ENCODE results near the gene OAS1.

Gene OAS1

DNA sequence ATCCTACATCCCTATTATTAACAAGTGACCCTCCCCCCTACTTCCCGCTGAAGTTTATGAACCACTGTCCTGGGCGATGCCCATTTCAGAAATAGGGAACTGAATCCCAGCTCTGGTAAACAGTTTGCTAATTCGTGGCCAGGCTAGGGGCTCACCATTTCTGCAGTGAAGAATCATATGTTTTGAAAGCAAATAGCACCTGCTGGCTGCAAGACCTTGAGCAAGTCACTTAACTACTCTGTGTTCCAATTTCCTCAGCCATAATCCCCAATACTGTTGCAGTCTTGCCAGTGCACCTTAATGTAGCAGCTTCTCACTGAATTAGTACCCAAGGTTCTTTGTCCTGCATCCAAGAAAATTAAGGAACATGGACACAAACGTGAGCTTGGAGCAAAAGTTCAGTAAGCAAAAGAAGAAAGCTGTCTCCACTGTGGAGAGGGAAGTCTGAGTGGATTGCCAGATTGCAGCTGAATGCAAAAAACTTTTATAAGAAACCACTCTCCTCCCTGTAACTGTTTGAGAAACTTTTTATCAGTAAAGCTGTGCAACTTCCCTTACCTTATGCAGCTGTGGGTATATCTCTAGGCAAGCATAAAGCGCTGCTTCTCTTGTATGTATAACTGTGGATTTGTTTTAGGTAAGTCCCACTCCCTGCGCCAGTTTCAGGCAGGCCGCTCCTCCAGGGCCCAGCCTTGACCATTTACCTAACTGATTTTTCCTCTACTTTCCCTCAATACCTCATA, 824 bp downstream of the OAS1 start:
- H3K4me1 ChIP-seq (ENCODE audit: control insufficient read depth, insufficient read depth, low read length) = no peaks in the 10 kb centered on the region

DNA sequence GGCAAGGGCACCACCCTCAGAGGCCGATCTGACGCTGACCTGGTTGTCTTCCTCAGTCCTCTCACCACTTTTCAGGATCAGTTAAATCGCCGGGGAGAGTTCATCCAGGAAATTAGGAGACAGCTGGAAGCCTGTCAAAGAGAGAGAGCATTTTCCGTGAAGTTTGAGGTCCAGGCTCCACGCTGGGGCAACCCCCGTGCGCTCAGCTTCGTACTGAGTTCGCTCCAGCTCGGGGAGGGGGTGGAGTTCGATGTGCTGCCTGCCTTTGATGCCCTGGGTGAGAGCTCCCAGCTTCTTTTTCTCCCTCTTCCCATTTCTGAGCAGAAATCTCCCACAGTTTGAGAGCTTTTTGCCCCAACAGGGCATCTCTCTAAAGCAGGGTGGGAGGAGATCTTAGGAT, 1.8 kb downstream of the OAS1 start:
- POLR2A ChIA-PET = no interaction called here
- Histone ChIP-seq H3K27ac (ENCODE audit: extremely low read depth, low read depth, low read length) (no peak overlapping the region), H3K9me3 (ENCODE audit: control insufficient read depth, insufficient read depth, low read depth, low read length) (no peaks in the 10 kb centered on the region; the same call in 1 of the 2 replicates), H3K4me3 (ENCODE audit: low read depth, low read length) (no peak overlapping the region), H3K4me1 (ENCODE audit: control insufficient read depth, insufficient read depth, low read length) (no peaks in the 10 kb centered on the region), H3K36me3 (ENCODE audit: control insufficient read depth in 2 of 2, insufficient read depth in 1 of 2, low read length in 2 of 2) (no peaks in the 10 kb centered on the region)
- TF ChIP-seq SCRT2 (tag by site-specific recombination; IDR thresholded peaks at IDR 0.05) = no peak
- CTCF ChIA-PET = no interaction called here

More for the DNA sequence above, 824 bp downstream of the OAS1 start:
- ChIA-PET POLR2A (no interaction called here), CTCF (interaction anchor here (0.6 to 1.8 kb wide), 2 partner anchors 86 to 1555 kb away, joined by 3 to 7 read pairs; no protein-coding TSS in a partner anchor)
- H3K4me3 ChIP-seq (ENCODE audit: low read depth, low read length) = no peak overlapping the region
- TF ChIP-seq ZNF202 (tag by site-specific recombination; IDR thresholded peaks at IDR 0.05; ENCODE audit: borderline replicate concordance) (no peak), ZNF138 (tag by site-specific recombination; IDR thresholded peaks at IDR 0.05; ENCODE audit: borderline replicate concordance) (no peak), MEIS1 (CRISPR knock-in tag; IDR thresholded peaks at IDR 0.05; ENCODE audit: borderline replicate concordance) (no peak), GLIS1 (tag by site-specific recombination; IDR thresholded peaks at IDR 0.05) (no peak)
- TF ChIP-seq, protein P1, sequence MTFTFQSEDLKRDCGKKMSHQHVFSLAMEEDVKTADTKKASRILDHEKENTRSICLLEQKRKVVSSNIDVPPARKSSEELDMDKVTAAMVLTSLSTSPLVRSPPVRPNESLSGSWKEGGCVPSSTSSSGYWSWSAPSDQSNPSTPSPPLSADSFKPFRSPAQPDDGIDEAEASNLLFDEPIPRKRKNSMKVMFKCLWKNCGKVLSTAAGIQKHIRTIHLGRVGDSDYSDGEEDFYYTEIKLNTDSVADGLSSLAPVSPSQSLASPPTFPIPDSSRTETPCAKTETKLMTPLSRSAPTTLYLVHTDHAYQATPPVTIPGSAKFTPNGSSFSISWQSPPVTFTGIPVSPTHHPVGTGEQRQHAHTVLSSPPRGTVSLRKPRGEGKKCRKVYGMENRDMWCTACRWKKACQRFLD (tag by site-specific recombination; IDR thresholded peaks at IDR 0.05) = no peak
- TF ChIP-seq, protein P2, sequence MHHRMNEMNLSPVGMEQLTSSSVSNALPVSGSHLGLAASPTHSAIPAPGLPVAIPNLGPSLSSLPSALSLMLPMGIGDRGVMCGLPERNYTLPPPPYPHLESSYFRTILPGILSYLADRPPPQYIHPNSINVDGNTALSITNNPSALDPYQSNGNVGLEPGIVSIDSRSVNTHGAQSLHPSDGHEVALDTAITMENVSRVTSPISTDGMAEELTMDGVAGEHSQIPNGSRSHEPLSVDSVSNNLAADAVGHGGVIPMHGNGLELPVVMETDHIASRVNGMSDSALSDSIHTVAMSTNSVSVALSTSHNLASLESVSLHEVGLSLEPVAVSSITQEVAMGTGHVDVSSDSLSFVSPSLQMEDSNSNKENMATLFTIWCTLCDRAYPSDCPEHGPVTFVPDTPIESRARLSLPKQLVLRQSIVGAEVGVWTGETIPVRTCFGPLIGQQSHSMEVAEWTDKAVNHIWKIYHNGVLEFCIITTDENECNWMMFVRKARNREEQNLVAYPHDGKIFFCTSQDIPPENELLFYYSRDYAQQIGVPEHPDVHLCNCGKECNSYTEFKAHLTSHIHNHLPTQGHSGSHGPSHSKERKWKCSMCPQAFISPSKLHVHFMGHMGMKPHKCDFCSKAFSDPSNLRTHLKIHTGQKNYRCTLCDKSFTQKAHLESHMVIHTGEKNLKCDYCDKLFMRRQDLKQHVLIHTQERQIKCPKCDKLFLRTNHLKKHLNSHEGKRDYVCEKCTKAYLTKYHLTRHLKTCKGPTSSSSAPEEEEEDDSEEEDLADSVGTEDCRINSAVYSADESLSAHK (tag by site-specific recombination; IDR thresholded peaks at IDR 0.05) = no peak
- TF ChIP-seq, protein P3, sequence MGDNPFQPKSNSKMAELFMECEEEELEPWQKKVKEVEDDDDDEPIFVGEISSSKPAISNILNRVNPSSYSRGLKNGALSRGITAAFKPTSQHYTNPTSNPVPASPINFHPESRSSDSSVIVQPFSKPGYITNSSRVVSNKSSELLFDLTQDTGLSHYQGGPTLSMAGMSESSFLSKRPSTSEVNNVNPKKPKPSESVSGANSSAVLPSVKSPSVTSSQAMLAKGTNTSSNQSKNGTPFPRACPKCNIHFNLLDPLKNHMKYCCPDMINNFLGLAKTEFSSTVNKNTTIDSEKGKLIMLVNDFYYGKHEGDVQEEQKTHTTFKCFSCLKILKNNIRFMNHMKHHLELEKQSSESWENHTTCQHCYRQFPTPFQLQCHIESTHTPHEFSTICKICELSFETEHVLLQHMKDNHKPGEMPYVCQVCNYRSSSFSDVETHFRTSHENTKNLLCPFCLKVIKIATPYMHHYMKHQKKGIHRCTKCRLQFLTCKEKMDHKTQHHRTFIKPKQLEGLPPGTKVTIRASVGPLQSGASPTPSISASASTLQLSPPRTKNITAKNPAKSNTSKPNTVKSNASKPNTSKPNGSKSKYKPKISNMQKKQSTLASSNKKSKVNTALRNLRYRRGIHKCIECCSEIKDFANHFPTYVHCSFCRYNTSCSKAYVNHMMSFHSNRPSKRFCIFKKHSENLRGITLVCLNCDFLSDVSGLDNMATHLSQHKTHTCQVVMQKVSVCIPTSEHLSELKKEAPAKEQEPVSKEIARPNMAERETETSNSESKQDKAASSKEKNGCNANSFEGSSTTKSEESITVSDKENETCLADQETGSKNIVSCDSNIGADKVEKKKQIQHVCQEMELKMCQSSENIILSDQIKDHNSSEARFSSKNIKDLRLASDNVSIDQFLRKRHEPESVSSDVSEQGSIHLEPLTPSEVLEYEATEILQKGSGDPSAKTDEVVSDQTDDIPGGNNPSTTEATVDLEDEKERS (tag by site-specific recombination; IDR thresholded peaks at IDR 0.05) = no peak
- H3K27ac ChIP-seq (ENCODE audit: extremely low read depth, low read depth, low read length) = no peak overlapping the region
- no peaks in the 10 kb centered on the region for H3K36me3 ChIP-seq (ENCODE audit: control insufficient read depth in 2 of 2, insufficient read depth in 1 of 2, low read length in 2 of 2)
- H3K9me3 ChIP-seq (ENCODE audit: control insufficient read depth, insufficient read depth, low read depth, low read length) = no peaks in the 10 kb centered on the region; the same call in 1 of the 2 replicates

DNA sequence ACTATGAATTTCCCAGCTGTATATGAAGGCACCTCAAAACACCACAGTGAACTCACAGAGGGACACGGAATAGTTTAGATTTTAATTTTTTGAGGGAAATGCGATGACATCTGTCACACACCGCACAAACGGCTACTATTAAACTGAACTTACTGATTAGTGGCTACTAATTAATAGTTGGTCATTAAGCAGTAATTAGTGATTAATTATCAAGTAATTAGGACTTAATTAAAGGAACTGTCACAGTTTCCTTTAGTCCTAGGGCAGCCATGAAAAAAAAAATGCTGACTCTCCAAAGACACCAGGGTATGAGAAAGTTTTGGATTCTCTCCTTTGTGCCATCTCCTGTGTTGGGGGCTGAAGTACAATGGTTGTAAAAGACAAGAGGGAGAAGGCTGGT, 2.9 kb downstream of the OAS1 start:
- Histone ChIP-seq H3K4me1 (ENCODE audit: control insufficient read depth, insufficient read depth, low read length) (no peaks in the 10 kb centered on the region), H3K9me3 (ENCODE audit: control insufficient read depth, insufficient read depth, low read depth, low read length) (no peaks in the 10 kb centered on the region; the same call in 1 of the 2 replicates), H3K36me3 (ENCODE audit: control insufficient read depth in 2 of 2, insufficient read depth in 1 of 2, low read length in 2 of 2) (no peaks in the 10 kb centered on the region), H3K27ac (ENCODE audit: extremely low read depth, low read depth, low read length) (no peak overlapping the region), H3K4me3 (ENCODE audit: low read depth, low read length) (no peak overlapping the region)
- POLR2A ChIA-PET = no interaction called here
- TF ChIP-seq ZNF660 (tag by site-specific recombination; IDR thresholded peaks at IDR 0.05) = no peak
- CTCF ChIA-PET = no interaction called here
